ENCODE measurements around the gene BRMS1.

DNA sequence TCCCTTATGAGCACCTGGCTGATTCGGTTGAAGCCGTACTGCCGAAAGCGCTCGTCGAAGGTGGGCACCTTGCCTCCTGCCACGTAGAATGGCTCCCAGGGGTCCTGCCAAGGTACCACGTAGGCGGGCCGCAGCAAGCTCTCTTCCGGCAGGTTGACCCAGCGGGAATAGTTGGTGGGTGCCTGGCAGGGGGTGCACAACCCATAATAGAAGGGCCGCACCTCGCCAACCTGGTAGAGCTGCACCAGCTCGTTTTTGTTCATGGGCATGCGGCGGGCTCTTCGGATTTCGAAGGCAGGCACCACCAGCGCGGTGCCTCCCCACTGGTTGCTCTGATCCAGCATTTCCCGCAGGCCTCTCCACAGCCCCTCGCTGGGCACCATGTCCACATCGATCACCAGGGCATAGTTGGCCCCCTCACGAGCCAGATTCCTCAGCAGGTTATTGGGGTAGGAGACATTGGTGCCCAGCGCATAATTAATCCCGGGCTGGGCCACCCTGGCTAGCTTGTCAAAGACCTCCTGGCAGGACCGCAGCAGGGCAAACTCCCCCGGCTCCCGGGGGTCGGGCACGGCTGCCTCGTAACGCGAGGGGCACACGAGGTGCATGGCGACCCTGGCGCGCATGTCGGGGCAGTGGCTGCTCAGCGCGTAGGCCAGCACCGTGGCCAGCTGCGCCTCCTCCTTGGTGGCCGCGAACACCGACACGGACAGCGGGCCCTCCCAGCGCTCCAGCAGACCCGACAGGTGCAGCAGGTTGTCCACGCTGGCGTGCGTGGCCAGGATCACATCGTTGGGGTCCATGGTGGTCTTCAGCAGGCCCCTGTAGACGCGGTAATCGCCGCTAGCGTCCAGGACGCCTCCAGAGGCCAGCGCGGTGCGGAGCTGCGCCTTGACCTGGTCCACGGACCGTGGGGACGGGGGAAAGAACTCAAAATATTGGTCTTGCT lies 1.8 kb upstream of the BRMS1 start:
- TF ChIP-seq EZH2 (IDR thresholded peaks at IDR 0.05; ENCODE audit: borderline replicate concordance, low read length) = no peak
- TF ChIP-seq, protein P1, sequence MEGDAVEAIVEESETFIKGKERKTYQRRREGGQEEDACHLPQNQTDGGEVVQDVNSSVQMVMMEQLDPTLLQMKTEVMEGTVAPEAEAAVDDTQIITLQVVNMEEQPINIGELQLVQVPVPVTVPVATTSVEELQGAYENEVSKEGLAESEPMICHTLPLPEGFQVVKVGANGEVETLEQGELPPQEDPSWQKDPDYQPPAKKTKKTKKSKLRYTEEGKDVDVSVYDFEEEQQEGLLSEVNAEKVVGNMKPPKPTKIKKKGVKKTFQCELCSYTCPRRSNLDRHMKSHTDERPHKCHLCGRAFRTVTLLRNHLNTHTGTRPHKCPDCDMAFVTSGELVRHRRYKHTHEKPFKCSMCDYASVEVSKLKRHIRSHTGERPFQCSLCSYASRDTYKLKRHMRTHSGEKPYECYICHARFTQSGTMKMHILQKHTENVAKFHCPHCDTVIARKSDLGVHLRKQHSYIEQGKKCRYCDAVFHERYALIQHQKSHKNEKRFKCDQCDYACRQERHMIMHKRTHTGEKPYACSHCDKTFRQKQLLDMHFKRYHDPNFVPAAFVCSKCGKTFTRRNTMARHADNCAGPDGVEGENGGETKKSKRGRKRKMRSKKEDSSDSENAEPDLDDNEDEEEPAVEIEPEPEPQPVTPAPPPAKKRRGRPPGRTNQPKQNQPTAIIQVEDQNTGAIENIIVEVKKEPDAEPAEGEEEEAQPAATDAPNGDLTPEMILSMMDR (IDR thresholded peaks at IDR 0.05; ENCODE audit: low read length) = no peak
